Measurements from ENCODE around the gene C6orf132.

Gene C6orf132

GRCh38 chr6:42138630-42139619 is 3.5 kb downstream of the C6orf132 start (continued):
- TF ChIP-seq PRDM6 (tag by site-specific recombination; IDR thresholded peaks at IDR 0.05) (peak; percentile 63), IKZF3 (tag by site-specific recombination; IDR thresholded peaks at IDR 0.05) (peak; percentile 84), ZNF501 (tag by site-specific recombination; IDR thresholded peaks at IDR 0.05) (no peak), EGR2 (tag by site-specific recombination; IDR thresholded peaks at IDR 0.05; ENCODE audit: low read depth) (no peak), PATZ1 (tag by site-specific recombination; IDR thresholded peaks at IDR 0.05) (0 out of 2 replicates have a peak, but pooled peaks have one; percentile 7), ZNF510 (tag by site-specific recombination; IDR thresholded peaks at IDR 0.05; ENCODE audit: insufficient replicate concordance) (no peak), ZNF133 (tag by site-specific recombination; IDR thresholded peaks at IDR 0.05) (no peak), SALL2 (tag by site-specific recombination; IDR thresholded peaks at IDR 0.05; ENCODE audit: borderline replicate concordance) (no peak), ZNF26 (tag by site-specific recombination; IDR thresholded peaks at IDR 0.05) (no peak), ZNF600 (tag by site-specific recombination; IDR thresholded peaks at IDR 0.05) (peak; percentile 82), ZBTB20 (tag by site-specific recombination; IDR thresholded peaks at IDR 0.05) (peak; percentile 41; the same call in 1 of the 2 replicates), ZNF335 (tag by site-specific recombination; conservative IDR thresholded peaks at IDR 0.05) (peak; percentile 58), ZBTB17 (tag by site-specific recombination; IDR thresholded peaks at IDR 0.05) (peak; percentile 76), ZNF514 (tag by site-specific recombination; IDR thresholded peaks at IDR 0.05) (no peak), ZNF302 (tag by site-specific recombination; IDR thresholded peaks at IDR 0.05; ENCODE audit: low read depth) (no peak), KLF17 (tag by site-specific recombination; IDR thresholded peaks at IDR 0.05) (peak; percentile 72), ZXDB (tag by site-specific recombination; IDR thresholded peaks at IDR 0.05) (peak; percentile 59), TSHZ1 (tag by site-specific recombination; IDR thresholded peaks at IDR 0.05; ENCODE audit: borderline replicate concordance) (no peak), ZNF654 (tag by site-specific recombination; IDR thresholded peaks at IDR 0.05; ENCODE audit: low read depth) (no peak), PRDM10 (tag by site-specific recombination; IDR thresholded peaks at IDR 0.05) (peak; percentile 1; the same call in 1 of the 2 replicates)
